Neural crest cell (in vitro differentiated cells): ENCODE data around the gene PRKG1. TPM values are rescaled to one million over a fixed set of nuclear protein-coding genes. Genes with fewer than 3 reads are reported as not detected.
"Not testable (repeated sequence)": the region's sequence is repeated elsewhere in the genome, so short reads cannot be mapped to it uniquely, and the experiment has no call there.

Experiments used
- DNase-seq: peaks from one replicate; pipeline ENCODE4 v3.0.0; 2021; ENCODE audit warnings: low read depth, mixed read lengths, low spot score
- H3K27ac Mint-ChIP-seq: one replicate; pipeline ENCODE4 v1.8.0; 2021; ENCODE audit warnings: mild to moderate bottlenecking, mixed read lengths; ENCODE audit not compliant: unreplicated experiment
- H3K27me3 Mint-ChIP-seq: 2 replicates; pipeline ENCODE4 v1.8.0; 2021; ENCODE audit warnings: low read depth, mild to moderate bottlenecking, mixed read lengths
- H3K36me3 Mint-ChIP-seq: 2 replicates; pipeline ENCODE4 v1.8.0; 2021; ENCODE audit warnings: low read depth, mild to moderate bottlenecking, mixed read lengths
- H3K4me1 Mint-ChIP-seq: 2 replicates; pipeline ENCODE4 v1.8.0; 2021; ENCODE audit warnings: mixed read lengths
- H3K4me3 Mint-ChIP-seq: one replicate; pipeline ENCODE4 v1.8.0; 2021; ENCODE audit warnings: mild to moderate bottlenecking, mixed read lengths
- H3K9me3 Mint-ChIP-seq: 2 replicates; pipeline ENCODE4 v1.8.0; 2021; ENCODE audit warnings: mixed read lengths
- CTCF ChIP-seq: fragments of 200-600 bp; sonication (generic); conservative IDR thresholded peaks from 2 replicates; pipeline ENCODE4 v1.5.0; 2021; ENCODE audit warnings: antibody characterized with exemption, mild to moderate bottlenecking
- total RNA-seq: library from RNA; stranded (reverse); gene quantifications from 2 replicates; pipeline ENCODE4 v1.2.1, GENCODE V29; 2021

Gene PRKG1
- total RNA-seq, 1 donor from 2014 or later: 4.4 TPM

- H3K4me1 Mint-ChIP-seq: peaks cover 13% of the 10 kb centered on the region
These were observed 198.3 kb downstream of the PRKG1 start for GRCh38 chr10:51272555-51272954.

GRCh38 chr10:51273574-51273973 is 199.3 kb downstream of the PRKG1 start:
- no peaks in the 10 kb centered on the region for H3K36me3 Mint-ChIP-seq
- H3K9me3 Mint-ChIP-seq: no peaks in the 10 kb centered on the region
- H3K27me3 Mint-ChIP-seq: no peaks in the 10 kb centered on the region
- no peak overlapping the region for H3K27ac Mint-ChIP-seq
- no peak overlapping the region for H3K4me3 Mint-ChIP-seq
- TF ChIP-seq CTCF: no peak
- no peak for DNase-seq
- peaks cover 3% of the 10 kb centered on the region for H3K4me1 Mint-ChIP-seq

More at GRCh38 chr10:51272555-51272954, 198.3 kb downstream of the PRKG1 start:
- H3K9me3 Mint-ChIP-seq: no peaks in the 10 kb centered on the region
- DNase-seq: no peak
- no peaks in the 10 kb centered on the region for H3K27me3 Mint-ChIP-seq
- no peak overlapping the region for H3K27ac Mint-ChIP-seq
- no peak overlapping the region for H3K4me3 Mint-ChIP-seq
- peaks cover 2% of the 10 kb centered on the region for H3K36me3 Mint-ChIP-seq
- TF ChIP-seq CTCF: no peak

DNA sequence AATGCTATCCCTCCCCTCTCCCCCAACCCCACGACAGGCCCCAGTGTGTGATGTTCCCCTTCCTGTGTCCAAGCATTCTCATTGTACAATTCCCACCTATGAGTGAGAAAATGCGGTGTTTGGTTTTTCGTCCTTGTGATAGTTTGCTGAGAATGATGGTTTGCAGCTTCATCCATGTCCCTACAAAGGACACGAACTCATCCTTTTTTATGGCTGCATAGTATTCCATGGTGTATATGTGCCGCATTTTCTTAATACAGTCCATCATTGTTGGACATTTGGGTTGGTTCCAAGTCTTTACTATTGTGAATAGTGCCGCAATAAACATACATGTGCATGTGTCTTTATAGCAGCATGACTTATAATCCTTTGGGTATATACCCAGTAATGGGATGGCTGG is 201.8 kb downstream of the PRKG1 start:
- not testable (repeated sequence) for DNase-seq, H3K4me3 Mint-ChIP-seq, H3K27me3 Mint-ChIP-seq, H3K36me3 Mint-ChIP-seq, H3K4me1 Mint-ChIP-seq, H3K9me3 Mint-ChIP-seq, H3K27ac Mint-ChIP-seq

GRCh38 chr10:51281387-51281786 is 207.1 kb downstream of the PRKG1 start:
- H3K27me3 Mint-ChIP-seq, H3K36me3 Mint-ChIP-seq, H3K9me3 Mint-ChIP-seq, H3K27ac Mint-ChIP-seq, H3K4me3 Mint-ChIP-seq, H3K4me1 Mint-ChIP-seq, DNase-seq: not testable (repeated sequence)

DNA sequence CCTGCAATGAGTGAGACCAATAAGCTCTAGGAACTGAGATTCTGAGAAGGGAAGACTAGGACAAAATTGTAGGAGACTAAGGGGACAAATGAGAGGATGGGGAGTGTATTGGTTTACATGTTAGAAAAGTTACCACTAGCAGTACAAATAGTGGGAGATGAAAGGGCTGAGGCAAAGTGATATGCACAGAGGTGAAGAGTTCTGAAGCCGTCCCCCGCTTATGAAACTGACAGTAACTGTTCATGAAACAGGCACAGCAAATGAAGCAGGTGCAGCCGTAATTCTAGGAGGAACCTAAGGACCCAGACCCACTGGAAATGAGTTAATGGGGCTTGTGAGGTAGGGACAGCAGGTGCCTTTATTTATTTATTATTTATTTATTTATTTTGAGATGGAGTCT is 211.3 kb downstream of the PRKG1 start:
- TF ChIP-seq CTCF: no peak
- Mint-ChIP-seq H3K4me1 (no peaks in the 10 kb centered on the region), H3K9me3 (no peaks in the 10 kb centered on the region), H3K27me3 (no peaks in the 10 kb centered on the region), H3K27ac (no peak overlapping the region), H3K36me3 (no peaks in the 10 kb centered on the region), H3K4me3 (no peak overlapping the region)
- DNase-seq: no peak

GRCh38 chr10:51288511-51288910 is 214.2 kb downstream of the PRKG1 start:
- Mint-ChIP-seq H3K27ac (no peak overlapping the region), H3K4me1 (no peaks in the 10 kb centered on the region), H3K36me3 (no peaks in the 10 kb centered on the region), H3K4me3 (no peak overlapping the region), H3K9me3 (peaks cover 4% of the 10 kb centered on the region), H3K27me3 (no peaks in the 10 kb centered on the region)
- DNase-seq: no peak
- no peak for TF ChIP-seq CTCF

- no peaks in the 10 kb centered on the region for H3K4me1 Mint-ChIP-seq
- DNase-seq: no peak
- H3K4me3 Mint-ChIP-seq: no peak overlapping the region
- H3K36me3 Mint-ChIP-seq: peaks cover under 1% of the 10 kb centered on the region
- no peak for TF ChIP-seq CTCF
- H3K27me3 Mint-ChIP-seq: no peaks in the 10 kb centered on the region
- peaks cover 6% of the 10 kb centered on the region for H3K9me3 Mint-ChIP-seq
- no peak overlapping the region for H3K27ac Mint-ChIP-seq
These were observed 215.2 kb downstream of the PRKG1 start for GRCh38 chr10:51289519-51289918.
